Transverse colon (tissue), 3 donors: ENCODE measurements around the gene SPTB.

Experiments used
- CTCF ChIP-seq, 5 experiments: fragments of 200-600 bp in 3 of 5; fragments of 450-650 bp in 2 of 5; sonication (generic) in 3 of 5; IDR thresholded peaks; 1 replicate in 2 of 5; 2 replicates in 3 of 5; pipeline ENCODE4 v1.5.1; 2016 to 2017; ENCODE audit warnings: antibody characterized with exemption in 5 of 5, inconsistent platforms in 3 of 5, mild to moderate bottlenecking in 2 of 5, moderate library complexity in 1 of 5
- POLR2A ChIP-seq: fragments of 450-650 bp; IDR thresholded peaks from one replicate; pipeline ENCODE4 v1.6.1; 2016; ENCODE audit warnings: antibody characterized with exemption, mild to moderate bottlenecking, moderate library complexity

GRCh38 chr14:64709126-64709525 lies 170.6 kb downstream of the SPTB start:
- no peak for TF ChIP-seq CTCF (IDR thresholded peaks at IDR 0.05)
- TF ChIP-seq POLR2A: no peak
